ENCODE data around the gene ATP6V0D1.

- no peak for TF ChIP-seq POLR2AphosphoS5 (IDR thresholded peaks at IDR 0.05; ENCODE audit: low read depth, low read length)
- TF ChIP-seq REST (IDR thresholded peaks at IDR 0.05; ENCODE audit: low read depth, low read length), result no peak
These were observed 83.7 kb downstream of the ATP6V0D1 start for GRCh38 chr16:67397036-67397801.

Data from SK-N-SH (cell line).